ENCODE measurements around the gene DAP.
"Not testable (repeated sequence)": the region's sequence is repeated elsewhere in the genome, so short reads cannot be mapped to it uniquely, and the experiment has no call there.

DAP gene

GRCh38 chr5:10633271-10634049 lies 127.6 kb downstream of the DAP start:
- peak in 1 of 2 donors; percentile 40 for DNase-seq (ENCODE audit: low read depth in 2 of 2)

- DNase-seq (ENCODE audit: low read depth in 2 of 2): no peak
Observed at GRCh38 chr5:10632110-10632761, 128.8 kb downstream of the DAP start.

- no peak for DNase-seq (ENCODE audit: low read depth in 2 of 2)
Observed at GRCh38 chr5:10631316-10631996, 129.6 kb downstream of the DAP start.

GRCh38 chr5:10630744-10631143 lies 130.3 kb downstream of the DAP start:
- not testable (repeated sequence) for DNase-seq (ENCODE audit: low read depth in 2 of 2)

GRCh38 chr5:10630126-10630525 lies 130.9 kb downstream of the DAP start:
- DNase-seq (ENCODE audit: low read depth in 2 of 2): no peak

GRCh38 chr5:10629682-10630081 lies 131.4 kb downstream of the DAP start:
- no peak for DNase-seq (ENCODE audit: low read depth in 2 of 2)
